ENCODE results near the gene MACF1. TPM values are rescaled to one million over a fixed set of nuclear protein-coding genes. Genes with fewer than 3 reads are reported as not detected.
A peak's percentile ranks its signal among the peaks of the same experiment; 100 is the strongest.
"Not testable (repeated sequence)": the region's sequence is repeated elsewhere in the genome, so short reads cannot be mapped to it uniquely, and the experiment has no call there.

MACF1 gene
- total RNA-seq = 100 to 1,000 TPM in 7 of 8 experiments, 10 to 100 TPM in 1; 89.2 to 249 (median 180) TPM

DNA sequence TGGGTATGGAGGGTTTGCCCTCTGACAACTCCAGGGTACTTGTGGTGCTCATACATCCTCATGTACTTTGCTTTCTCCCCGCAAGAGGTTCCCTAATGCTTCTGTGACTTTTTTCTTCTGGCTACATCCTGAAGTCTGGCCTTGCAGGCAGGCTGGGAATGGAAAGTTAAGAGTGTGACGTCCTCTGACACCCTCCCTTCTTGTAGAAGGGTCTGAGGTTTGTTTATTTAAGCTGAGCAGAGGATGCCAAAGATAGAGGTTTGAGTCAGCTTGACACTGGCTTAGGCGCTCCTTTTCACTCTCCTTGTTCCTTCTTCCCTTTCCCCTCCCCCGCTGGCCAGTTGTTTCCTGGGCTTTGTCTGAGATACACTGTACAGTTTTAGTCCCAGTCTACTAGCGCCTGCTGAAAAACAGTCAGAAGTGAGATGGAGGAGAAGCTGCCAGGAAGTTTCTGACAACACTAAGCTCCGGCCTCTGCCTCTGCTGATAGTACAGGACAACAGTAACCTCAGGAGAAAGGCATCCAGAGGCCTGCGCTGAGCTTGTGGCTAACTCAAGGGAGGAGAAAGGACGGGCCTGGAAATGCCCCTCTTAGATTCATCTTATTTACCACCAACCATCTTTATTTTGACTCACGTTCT lies at the start of gene MACF1:
Gene MACF1, plus strand, starts transcription at position 255 of the 641 bp plus-strand sequence. Its CDS starts 328 bp downstream, at position 583.
- peak within 1 kb of the TSS in 2 of 5 donors; percentile 0 to 18 for H3K4me3 ChIP-seq
- H3K27ac ChIP-seq = peak within 1 kb of the TSS in 1 of 2 donors; percentile 39
- 0 to 46% (median 40%) methylated on average over 2 to 9 of the region's 9 CpGs; no CpG with 5 or more reads in 1 of the 10 experiments for WGBS, 10 experiments
- ATAC-seq (replicated peaks in 6 of 8) = peak; percentile 73 to 88 (median 80)
- H3K4me1 ChIP-seq (replicated peaks in 1 of 2) = peaks cover 7 to 19% of the 10 kb centered on the region in 2 donors
- in situ Hi-C loops (cut with MboI; ENCODE audit: low pct_unique_long_range_greater_than_20kb in 2 of 9, low sequenced_read_pairs in 9 of 9, unreplicated experiment in 9 of 9) = no loop called here

GRCh38 chr1:39157304-39157703 lies 47.2 kb upstream of the MACF1 start:
- Histone ChIP-seq H3K27ac (no peak overlapping the region), H3K4me1 (replicated peaks in 1 of 2) (peaks cover 15 to 47% of the 10 kb centered on the region in 2 donors), H3K4me3 (no peak overlapping the region)
- in situ Hi-C loops (cut with MboI; ENCODE audit: low pct_unique_long_range_greater_than_20kb in 2 of 9, low sequenced_read_pairs in 9 of 9, unreplicated experiment in 9 of 9) = no loop called here
- no peak for ATAC-seq (replicated peaks in 6 of 8)

- Histone ChIP-seq H3K27ac (no peak overlapping the region), H3K4me1 (replicated peaks in 1 of 2) (peaks cover 13 to 39% of the 10 kb centered on the region in 2 donors)
Measured at GRCh38 chr1:39158327-39159086, 46.0 kb upstream of the MACF1 start.

DNA sequence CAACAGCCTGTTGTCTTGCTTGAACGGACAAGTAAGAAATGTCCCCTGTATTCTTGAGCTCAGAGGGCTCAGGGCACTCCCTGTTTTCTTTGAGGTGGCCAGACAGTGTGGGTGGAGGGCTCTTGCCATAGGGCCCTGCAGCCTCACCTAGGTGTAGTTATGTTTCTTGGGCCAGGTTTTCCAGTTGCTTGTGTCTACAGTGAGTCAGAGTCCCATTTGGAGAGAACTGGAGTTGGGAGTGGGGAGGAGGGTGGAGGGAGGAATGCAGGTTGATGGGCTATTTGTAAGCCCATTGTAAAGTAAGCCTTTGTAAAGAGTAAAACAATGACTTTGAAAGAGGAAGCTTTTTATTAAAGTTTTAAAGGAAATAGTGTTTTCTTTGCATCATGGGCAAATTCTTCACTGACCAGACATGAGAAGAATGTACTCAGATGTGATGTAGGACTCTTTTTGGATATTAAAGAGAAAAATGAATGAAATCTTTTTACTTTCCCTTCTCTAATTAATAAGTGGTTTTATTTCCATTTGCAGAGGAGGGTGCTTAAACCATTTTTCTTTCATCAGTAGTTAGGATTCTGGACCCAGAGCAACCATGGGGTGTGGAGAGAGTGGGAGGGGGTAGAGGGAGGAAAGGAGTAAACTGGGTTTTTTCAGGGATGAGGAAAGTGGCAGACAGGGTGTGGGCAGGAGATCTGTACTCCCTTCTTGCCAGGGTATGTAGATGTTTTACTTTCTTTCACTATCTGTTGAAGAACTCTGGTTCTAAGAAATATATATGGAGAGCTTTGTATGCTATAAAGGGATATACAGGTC lies 45.1 kb upstream of the MACF1 start:
- Histone ChIP-seq H3K4me1 (replicated peaks in 1 of 2) (peaks cover 18 to 36% of the 10 kb centered on the region in 2 donors), H3K27ac (no peak overlapping the region), H3K4me3 (peak overlapping the region in 1 of 5 donors; percentile 7)
- WGBS, 10 experiments = 75 to 100% (median 82%) methylated on average over 1 of the region's 1 CpG; no CpG with 5 or more reads in 6 of the 10 experiments
- ATAC-seq (replicated peaks in 6 of 8) = peak in 4 of 8 experiments; percentile 7 to 60 (median 20)
- in situ Hi-C loops (cut with MboI; ENCODE audit: low pct_unique_long_range_greater_than_20kb in 2 of 9, low sequenced_read_pairs in 9 of 9, unreplicated experiment in 9 of 9) = no loop called here

More at GRCh38 chr1:39158327-39159086, 46.0 kb upstream of the MACF1 start:
- in situ Hi-C loops (cut with MboI; ENCODE audit: low pct_unique_long_range_greater_than_20kb in 2 of 9, low sequenced_read_pairs in 9 of 9, unreplicated experiment in 9 of 9) = no loop called here
- 53 to 100% (median 77%) methylated on average over 1 to 11 of the region's 11 CpGs; no CpG with 5 or more reads in 1 of the 10 experiments for WGBS, 10 experiments
- H3K4me3 ChIP-seq = peak overlapping the region in 1 of 5 donors; percentile 7
- peak in 7 of 8 experiments; percentile 54 to 92 (median 88) for ATAC-seq (replicated peaks in 6 of 8)

- no peak for ATAC-seq (replicated peaks in 6 of 8)
- Histone ChIP-seq H3K4me3 (no peak overlapping the region), H3K27ac (no peak overlapping the region), H3K4me1 (replicated peaks in 1 of 2) (peaks cover 28 to 40% of the 10 kb centered on the region in 2 donors)
- in situ Hi-C loops (cut with MboI; ENCODE audit: low pct_unique_long_range_greater_than_20kb in 2 of 9, low sequenced_read_pairs in 9 of 9, unreplicated experiment in 9 of 9) = no loop called here
Measured at GRCh38 chr1:39160703-39161102, 43.8 kb upstream of the MACF1 start.

DNA sequence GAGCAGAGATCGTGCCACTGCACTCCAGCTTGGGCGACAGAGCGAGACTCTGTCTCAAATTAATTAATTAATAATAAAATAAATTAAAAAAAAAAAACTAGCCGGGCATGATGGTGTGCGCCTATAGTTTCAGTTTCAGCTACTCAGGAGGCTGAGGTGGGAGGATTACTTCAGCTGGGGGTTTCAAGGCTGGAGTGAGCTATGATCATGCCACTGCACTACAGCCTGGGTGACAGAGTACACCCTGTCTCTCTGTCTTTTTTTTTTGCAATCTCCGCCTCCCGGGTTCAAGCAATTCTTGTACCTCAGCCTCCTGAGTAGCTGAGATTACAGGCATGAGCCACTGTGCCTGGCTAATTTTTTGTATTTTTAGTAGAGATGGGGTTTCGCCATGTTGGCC lies 42.7 kb upstream of the MACF1 start:
- WGBS, 10 experiments = 95 to 100% (median 96%) methylated on average over 1 to 7 of the region's 8 CpGs; no CpG with 5 or more reads in 5 of the 10 experiments
- in situ Hi-C loops (cut with MboI; ENCODE audit: low pct_unique_long_range_greater_than_20kb in 2 of 9, low sequenced_read_pairs in 9 of 9, unreplicated experiment in 9 of 9); H3K27ac ChIP-seq; ATAC-seq (replicated peaks in 6 of 8); H3K4me3 ChIP-seq: not testable (repeated sequence)
- peaks cover 28 to 42% of the 10 kb centered on the region in 2 donors for H3K4me1 ChIP-seq (replicated peaks in 1 of 2)

DNA sequence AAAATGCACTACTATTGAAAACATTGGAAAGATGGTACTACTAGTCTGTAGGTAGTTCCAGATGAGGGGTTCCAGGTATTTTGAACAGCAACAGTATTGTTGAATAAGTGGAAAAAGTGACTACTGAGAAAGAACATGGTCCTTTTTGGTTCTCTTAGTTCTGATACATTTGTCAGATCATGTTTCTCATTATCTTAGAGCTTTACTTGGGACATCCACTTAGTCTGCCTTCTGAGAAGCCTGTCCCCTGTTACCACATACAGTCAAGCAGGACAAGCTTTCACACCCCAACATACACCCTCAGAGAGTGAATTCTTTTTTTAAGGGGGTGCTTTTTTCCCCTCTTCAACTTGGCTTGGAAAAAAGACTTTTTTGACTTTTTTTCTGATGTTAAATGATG lies 41.0 kb upstream of the MACF1 start:
- Histone ChIP-seq H3K4me1 (replicated peaks in 1 of 2) (peaks cover 24 to 27% of the 10 kb centered on the region in 2 donors), H3K4me3 (no peak overlapping the region), H3K27ac (no peak overlapping the region)
- in situ Hi-C loops (cut with MboI; ENCODE audit: low pct_unique_long_range_greater_than_20kb in 2 of 9, low sequenced_read_pairs in 9 of 9, unreplicated experiment in 9 of 9) = no loop called here
- ATAC-seq (replicated peaks in 6 of 8) = no peak

- H3K4me1 ChIP-seq (replicated peaks in 1 of 2) = peaks cover 16 to 19% of the 10 kb centered on the region in 2 donors
- H3K4me3 ChIP-seq = no peak overlapping the region
- in situ Hi-C loops (cut with MboI; ENCODE audit: low pct_unique_long_range_greater_than_20kb in 2 of 9, low sequenced_read_pairs in 9 of 9, unreplicated experiment in 9 of 9) = no loop called here
- ATAC-seq (replicated peaks in 6 of 8) = peak in 6 of 8 experiments; percentile 24 to 89 (median 55)
- no peak overlapping the region for H3K27ac ChIP-seq
Measured at GRCh38 chr1:39164256-39164655, 40.2 kb upstream of the MACF1 start.

DNA sequence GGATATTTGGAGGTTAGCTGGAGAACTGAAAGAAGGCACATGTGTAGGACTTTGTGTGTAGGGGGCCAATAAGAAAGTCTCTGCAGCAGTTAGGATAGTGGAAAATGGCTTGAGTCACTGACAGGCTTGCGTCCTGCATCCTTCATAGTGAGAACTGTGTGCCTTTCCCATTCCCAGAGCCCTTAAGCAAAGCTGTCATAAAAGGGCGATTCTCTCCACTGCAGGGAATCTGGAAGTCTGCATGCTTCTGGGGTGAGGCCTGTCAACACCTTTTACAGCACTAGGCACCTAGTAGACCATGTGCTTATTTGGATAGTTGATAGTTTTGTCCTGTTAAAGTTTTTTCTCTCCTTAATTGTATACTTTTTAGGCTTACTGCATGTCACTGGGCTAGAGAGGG lies 39.4 kb upstream of the MACF1 start:
- ATAC-seq (replicated peaks in 6 of 8) = peak in 5 of 8 experiments; percentile 16 to 79 (median 62)
- Histone ChIP-seq H3K4me1 (replicated peaks in 1 of 2) (peaks cover 15 to 19% of the 10 kb centered on the region in 2 donors), H3K27ac (peak overlapping the region in 1 of 2 donors; percentile 1), H3K4me3 (no peak overlapping the region)
- in situ Hi-C loops (cut with MboI; ENCODE audit: low pct_unique_long_range_greater_than_20kb in 2 of 9, low sequenced_read_pairs in 9 of 9, unreplicated experiment in 9 of 9) = no loop called here
- WGBS, 10 experiments = 13 to 100% (median 80%) methylated on average over 1 to 2 of the region's 2 CpGs; no CpG with 5 or more reads in 3 of the 10 experiments

- H3K4me1 ChIP-seq (replicated peaks in 1 of 2) = peaks cover 19 to 23% of the 10 kb centered on the region in 2 donors
- H3K27ac ChIP-seq = no peak overlapping the region
- 33 to 100% (median 85%) methylated on average over 1 of the region's 1 CpG; no CpG with 5 or more reads in 4 of the 10 experiments for WGBS, 10 experiments
- in situ Hi-C loops (cut with MboI; ENCODE audit: low pct_unique_long_range_greater_than_20kb in 2 of 9, low sequenced_read_pairs in 9 of 9, unreplicated experiment in 9 of 9) = no loop called here
- peak in 1 of 8 experiments; percentile 14 for ATAC-seq (replicated peaks in 6 of 8)
- H3K4me3 ChIP-seq = no peak overlapping the region
Measured at GRCh38 chr1:39165488-39165887, 39.0 kb upstream of the MACF1 start.

- Histone ChIP-seq H3K27ac (no peak overlapping the region), H3K4me1 (replicated peaks in 1 of 2) (peaks cover 36 to 44% of the 10 kb centered on the region in 2 donors)
Measured at GRCh38 chr1:39167632-39168209, 36.8 kb upstream of the MACF1 start.

GRCh38 chr1:39168301-39169080 lies 36.0 kb upstream of the MACF1 start:
- H3K27ac ChIP-seq = no peak overlapping the region
- ATAC-seq (replicated peaks in 6 of 8) = no peak
- WGBS, 10 experiments = 60 to 100% (median 95%) methylated on average over 1 to 9 of the region's 9 CpGs; no CpG with 5 or more reads in 3 of the 10 experiments
- in situ Hi-C loops (cut with MboI; ENCODE audit: low pct_unique_long_range_greater_than_20kb in 2 of 9, low sequenced_read_pairs in 9 of 9, unreplicated experiment in 9 of 9) = no loop called here
- peaks cover 38 to 50% of the 10 kb centered on the region in 2 donors for H3K4me1 ChIP-seq (replicated peaks in 1 of 2)
- H3K4me3 ChIP-seq = no peak overlapping the region

More at GRCh38 chr1:39167632-39168209, 36.8 kb upstream of the MACF1 start:
- 62 to 100% (median 90%) methylated on average over 1 to 5 of the region's 5 CpGs; no CpG with 5 or more reads in 3 of the 10 experiments for WGBS, 10 experiments
- no peak overlapping the region for H3K4me3 ChIP-seq
- in situ Hi-C loops (cut with MboI; ENCODE audit: low pct_unique_long_range_greater_than_20kb in 2 of 9, low sequenced_read_pairs in 9 of 9, unreplicated experiment in 9 of 9) = no loop called here
- ATAC-seq (replicated peaks in 6 of 8) = no peak

All from motor neuron (in vitro differentiated cells).